A549 (cell line): ENCODE results near the gene GPR35. TPM values are rescaled to one million over a fixed set of nuclear protein-coding genes. Genes with fewer than 3 reads are reported as not detected.

Experiments used
- ATAC-seq, 2 experiments: fragments of 200-7000 bp in 1 of 2; fragments of >200 bp in 1 of 2; cut with Nextera tagmentation in 1 of 2; cut with Tn5 transposase in 1 of 2; 3 replicates each; pipeline versions ENCODE4 v1.8.0 to v1.9.1; 2018 to 2020; ENCODE audit warnings: mild to moderate bottlenecking in 1 of 2, moderate library complexity in 1 of 2
- CTCF ChIA-PET: fragments of 300-600 bp; sonication (Branson Sonifier 250); formaldehyde crosslinking; extraction: SDS; loops from one replicate; lab custom pipeline; 2021; ENCODE audit warnings: antibody characterized with exemption, inconsistent platforms; lab: Yijun Ruan, JAX
- POLR2A ChIA-PET: fragments of 350-600 bp; formaldehyde crosslinking; extraction: SDS; loops from one replicate; lab custom pipeline; 2021; ENCODE audit warnings: antibody characterized with exemption, inconsistent platforms; lab: Yijun Ruan, JAX
- DNase-seq, 2 experiments: peaks; one replicate each; pipeline versions ENCODE4 v3.0.0 to v3.0.0-alpha.2; 2011 to 2016; ENCODE audit warnings: low read depth in 1 of 2, low spot score in 1 of 2
- FAIRE-seq: peaks from 2 replicates; lab custom pipeline; 2011; peaks lifted over from hg19 to GRCh38; lab: Jason Lieb, UNC
- H3K27ac ChIP-seq, 2 experiments: fragments of >200 bp; sonication (Bioruptor Twin); formaldehyde crosslinking; 3 replicates each; pipeline ENCODE4 v1.5.1; 2016 to 2017
- H3K4me1 ChIP-seq: fragments of >200 bp; sonication (Bioruptor Twin); formaldehyde crosslinking; 3 replicates; pipeline ENCODE4 v1.6.1; 2016
- H3K4me2 ChIP-seq: fragments of >200 bp; sonication (Bioruptor Twin); formaldehyde crosslinking; 3 replicates; pipeline ENCODE4 v1.6.1; 2016
- H3K4me3 ChIP-seq: fragments of >200 bp; sonication (Bioruptor Twin); formaldehyde crosslinking; 3 replicates; pipeline ENCODE4 v1.5.1; 2016
- H3K9me3 ChIP-seq: fragments of >200 bp; sonication (Bioruptor Twin); formaldehyde crosslinking; 3 replicates; pipeline ENCODE4 v1.6.1; 2016
- CBX8 ChIP-seq: fragments of 200-600 bp; sonication (generic); IDR thresholded peaks from 2 replicates; pipeline ENCODE4 v1.6.1; 2016
- CEBPB ChIP-seq, 2 experiments: fragments of >200 bp in 1 of 2; sonication (Bioruptor Twin) in 1 of 2; formaldehyde crosslinking in 1 of 2; IDR thresholded peaks; 2 replicates each; pipeline ENCODE4 v1.6.1; 2012 to 2016
- CHD4 ChIP-seq: fragments of 200-600 bp; sonication (generic); IDR thresholded peaks from 2 replicates; pipeline ENCODE4 v1.6.1; 2016; ENCODE audit warnings: antibody characterized with exemption, mild to moderate bottlenecking, borderline replicate concordance
- CTCF ChIP-seq: fragments of >200 bp; sonication (Bioruptor Twin); formaldehyde crosslinking; IDR thresholded peaks from 3 replicates; pipeline ENCODE4 v1.5.1; 2016
- EP300 ChIP-seq, 2 experiments: fragments of >200 bp; sonication (Bioruptor Twin); formaldehyde crosslinking; IDR thresholded peaks; 2 replicates in 1 of 2; 3 replicates in 1 of 2; pipeline ENCODE4 v1.6.1; 2016 to 2017
- ESRRA ChIP-seq: fragments of 150-350 bp; IDR thresholded peaks from 2 replicates; pipeline ENCODE4 v1.6.1; 2014; ENCODE audit warnings: mild to moderate bottlenecking, low read length, borderline replicate concordance
- FOSB ChIP-seq: fragments of 250-450 bp; sonication (Bioruptor Pico); IDR thresholded peaks from 2 replicates; pipeline ENCODE4 v1.5.0; 2020; ENCODE audit warnings: mild to moderate bottlenecking, moderate library complexity
- HOXB5 ChIP-seq: fragments of 250-450 bp; sonication (Bioruptor Pico); IDR thresholded peaks from 2 replicates; pipeline ENCODE4 v1.5.0; 2020; ENCODE audit warnings: mild to moderate bottlenecking, moderate library complexity
- JUN ChIP-seq, 2 experiments: fragments of >200 bp; sonication (Bioruptor Twin); formaldehyde crosslinking; IDR thresholded peaks; 2 replicates in 1 of 2; 3 replicates in 1 of 2; pipeline ENCODE4 v1.6.1; 2016 to 2017
- JUNB ChIP-seq: fragments of >200 bp; sonication (Bioruptor Twin); formaldehyde crosslinking; IDR thresholded peaks from 2 replicates; pipeline ENCODE4 v1.6.1; 2016
- MAFK ChIP-seq: fragments of 450-650 bp; IDR thresholded peaks from 2 replicates; pipeline ENCODE4 v1.6.1; 2014; ENCODE audit not compliant: partially characterized antibody
- MAZ ChIP-seq: fragments of 150-350 bp; IDR thresholded peaks from 2 replicates; pipeline ENCODE4 v1.6.1; 2014; ENCODE audit warnings: antibody characterized with exemption, low read depth, low read length, borderline replicate concordance
- NPAS2 ChIP-seq: fragments of 250-450 bp; sonication (Bioruptor Pico); IDR thresholded peaks from 2 replicates; pipeline ENCODE4 v1.8.0; 2022; ENCODE audit warnings: mild to moderate bottlenecking, moderate library complexity, borderline replicate concordance
- PBX3 ChIP-seq: IDR thresholded peaks from 2 replicates; pipeline ENCODE4 v1.6.1; 2012
- POLR2A ChIP-seq: IDR thresholded peaks from 2 replicates; pipeline ENCODE4 v1.6.1; 2012; ENCODE audit warnings: mild to moderate bottlenecking, low read length
- RAD21 ChIP-seq, 2 experiments: fragments of >200 bp in 1 of 2; sonication (Bioruptor Twin) in 1 of 2; formaldehyde crosslinking in 1 of 2; IDR thresholded peaks in 1 of 2; conservative IDR thresholded peaks in 1 of 2; 2 replicates in 1 of 2; 3 replicates in 1 of 2; pipeline ENCODE4 v1.6.1; 2012 to 2018; ENCODE audit warnings: inconsistent platforms in 1 of 2
- RARB ChIP-seq: fragments of 250-450 bp; sonication (Bioruptor Pico); IDR thresholded peaks from 2 replicates; pipeline ENCODE4 v1.8.0; 2021; ENCODE audit warnings: mild to moderate bottlenecking, moderate library complexity
- RCOR1 ChIP-seq: fragments of 150-350 bp; IDR thresholded peaks from 2 replicates; pipeline ENCODE4 v1.6.1; 2014; ENCODE audit warnings: antibody characterized with exemption, low read length, low read depth
- WGBS: methylation state at CpG from one replicate; pipeline ENCODE4 v1.1.6; 2017; ENCODE audit errors: missing lambda C conversion rate; 5-methylcytosine and 5-hydroxymethylcytosine counted together
- polyA plus RNA-seq, 4 experiments: library from polyadenylated mRNA; depleted of rRNA in 3 of 4; stranded (reverse); fragments of >200 nt; fragmentation: RNase III in 1 of 4; extraction: RNeasy Plus Mini Kit Qiagen cat#74134 plus additional on column Dnase treatment in 1 of 4; gene quantifications; 2 replicates in 3 of 4; 3 replicates in 1 of 4; pipeline ENCODE4 v1.2.3, GENCODE V29; 2011 to 2017

The GPR35 gene
- polyA plus RNA-seq, 2 of the 4 experiments (the other 2 are of a cell fraction): 0.65 to 0.90 TPM

GRCh38 chr2:240629619-240629967 lies 4.3 kb downstream of the GPR35 start (continued):
- TF ChIP-seq NPAS2 (CRISPR knock-in tag) (no peak), EP300 (IDR thresholded peaks at IDR 0.05) (no peak)

GRCh38 chr2:240629968-240630770 lies 4.9 kb downstream of the GPR35 start:
- no peak for TF ChIP-seq POLR2A
- 87% methylated on average over 28 of the region's 50 CpGs for WGBS
- H3K4me1 ChIP-seq: no peaks in the 10 kb centered on the region
- H3K9me3 ChIP-seq: peaks cover 15% of the 10 kb centered on the region
- no peak for FAIRE-seq
- H3K27ac ChIP-seq: no peak overlapping the region
- no peak for ATAC-seq
- ChIA-PET CTCF (interaction anchor here (1.4 kb wide), 1 partner anchor 64 kb away, joined by 4 read pairs; no protein-coding TSS in a partner anchor), POLR2A (no interaction called here)
- H3K4me2 ChIP-seq: no peak overlapping the region
- no peak for DNase-seq
- H3K4me3 ChIP-seq: no peak overlapping the region

- TF ChIP-seq CEBPB (IDR thresholded peaks at IDR 0.05) (no peak), MAZ (no peak), JUN (IDR thresholded peaks at IDR 0.05) (no peak), PBX3 (no peak), HOXB5 (CRISPR knock-in tag) (no peak), RCOR1 (no peak), RAD21 (conservative IDR thresholded peaks at IDR 0.05 in 1 of 2, IDR thresholded peaks at IDR 0.05 in 1 of 2) (no peak), RARB (CRISPR knock-in tag) (no peak), MAFK (no peak), JUNB (no peak), EP300 (IDR thresholded peaks at IDR 0.05) (no peak), CTCF (no peak), ESRRA (no peak), FOSB (CRISPR knock-in tag) (no peak), CBX8 (no peak), CHD4 (no peak)
- H3K27ac ChIP-seq: no peak overlapping the region
- no peak overlapping the region for H3K4me3 ChIP-seq
- H3K4me2 ChIP-seq: no peak overlapping the region
- ChIA-PET CTCF (no interaction called here), POLR2A (no interaction called here)
- no peak for ATAC-seq
- no peak for DNase-seq
- FAIRE-seq: no peak
- peaks cover 15% of the 10 kb centered on the region for H3K9me3 ChIP-seq
- H3K4me1 ChIP-seq: no peaks in the 10 kb centered on the region
- 70% methylated on average over 12 of the region's 21 CpGs for WGBS
Measured at GRCh38 chr2:240630771-240631547, 5.7 kb downstream of the GPR35 start.
